ENCODE measurements around the gene DQX1.
"Not testable (repeated sequence)": the region's sequence is repeated elsewhere in the genome, so short reads cannot be mapped to it uniquely, and the experiment has no call there.

- not testable (repeated sequence) for TF ChIP-seq CTCF, POLR2A (IDR thresholded peaks at IDR 0.05)
Measured at GRCh38 chr2:74483675-74484164, 42.3 kb downstream of the DQX1 start.
